Stomach smooth muscle (tissue), 2 donors: Measurements from ENCODE around the gene CSNK2A1.
A peak's percentile ranks its signal among the peaks of the same experiment; 100 is the strongest.
"Not testable (repeated sequence)": the region's sequence is repeated elsewhere in the genome, so short reads cannot be mapped to it uniquely, and the experiment has no call there.

ENCODE experiments used
- H3K27ac ChIP-seq: one replicate; pipeline ENCODE4 v1.7.0; 2013; ENCODE audit warnings: mild to moderate bottlenecking, low read length, inconsistent platforms
- H3K27me3 ChIP-seq, 2 donors: one replicate each; pipeline ENCODE4 v1.7.0; 2013; ENCODE audit warnings: low read length in 2 of 2; ENCODE audit not compliant: insufficient read depth in 2 of 2, control insufficient read depth in 1 of 2
- H3K36me3 ChIP-seq, 2 donors: one replicate each; pipeline ENCODE4 v1.7.0; 2013; ENCODE audit warnings: low read length in 2 of 2; ENCODE audit not compliant: control insufficient read depth in 2 of 2, insufficient read depth in 2 of 2
- H3K4me1 ChIP-seq: one replicate; pipeline ENCODE4 v1.7.0; 2013; ENCODE audit warnings: low read length; ENCODE audit not compliant: control insufficient read depth, insufficient read depth
- H3K4me3 ChIP-seq, 2 donors: one replicate each; pipeline ENCODE4 v1.7.0; 2013; ENCODE audit warnings: low read length in 2 of 2
- H3K9ac ChIP-seq, 2 donors: one replicate each; pipeline ENCODE4 v1.7.0; 2013; ENCODE audit warnings: low read length in 2 of 2, mild to moderate bottlenecking in 1 of 2
- H3K9me3 ChIP-seq, 2 donors: one replicate each; pipeline ENCODE4 v1.7.0; 2013; ENCODE audit warnings: low read length in 2 of 2; ENCODE audit not compliant: control insufficient read depth in 2 of 2
- donor health status: healthy.
- donor health status: Pancreatic carcinoma.

The CSNK2A1 gene

GRCh38 chr20:543369-544152 is at the start of gene CSNK2A1:
Gene CSNK2A1, minus strand, starts transcription at chr20:543790. Its CDS starts 35,239 bp downstream, at chr20:508551.
- Histone ChIP-seq H3K27ac (peak within 1 kb of the TSS; percentile 85), H3K4me1 (peaks cover 10% of the 10 kb centered on the region), H3K4me3 (peak within 1 kb of the TSS; percentile 80 to 96), H3K9me3 (peaks cover 2 to 3% of the 10 kb centered on the region in 2 donors), H3K9ac (peak within 1 kb of the TSS; percentile 84 to 92), H3K36me3 (no peaks in the 10 kb centered on the region), H3K27me3 (no peaks in the 10 kb centered on the region)

- no peak overlapping the region for H3K4me3 ChIP-seq
- H3K36me3 ChIP-seq = no peaks in the 10 kb centered on the region
- H3K4me1 ChIP-seq = no peaks in the 10 kb centered on the region
- H3K9ac ChIP-seq = no peak overlapping the region
- H3K27ac ChIP-seq = no peak overlapping the region
- no peaks in the 10 kb centered on the region for H3K9me3 ChIP-seq
- peaks cover 2 to 10% of the 10 kb centered on the region in 2 donors for H3K27me3 ChIP-seq
Measured at GRCh38 chr20:592506-592905, 48.9 kb upstream of the CSNK2A1 start.

- H3K27me3 ChIP-seq = peaks cover 2 to 7% of the 10 kb centered on the region in 2 donors
- H3K4me1 ChIP-seq = no peaks in the 10 kb centered on the region
- H3K9ac ChIP-seq = no peak overlapping the region
- H3K36me3 ChIP-seq = no peaks in the 10 kb centered on the region
- H3K27ac ChIP-seq = no peak overlapping the region
- H3K9me3 ChIP-seq = no peaks in the 10 kb centered on the region
- no peak overlapping the region for H3K4me3 ChIP-seq
Measured at GRCh38 chr20:591941-592340, 48.4 kb upstream of the CSNK2A1 start.

GRCh38 chr20:588932-589672 is 45.5 kb upstream of the CSNK2A1 start:
- Histone ChIP-seq H3K27me3 (peaks cover 2 to 9% of the 10 kb centered on the region in 2 donors), H3K4me3 (no peak overlapping the region), H3K4me1 (no peaks in the 10 kb centered on the region), H3K27ac (no peak overlapping the region), H3K36me3 (no peaks in the 10 kb centered on the region), H3K9ac (no peak overlapping the region), H3K9me3 (no peaks in the 10 kb centered on the region)

GRCh38 chr20:588476-588875 is 44.9 kb upstream of the CSNK2A1 start:
- H3K4me1 ChIP-seq = no peaks in the 10 kb centered on the region
- no peak overlapping the region for H3K4me3 ChIP-seq
- H3K27ac ChIP-seq = no peak overlapping the region
- no peaks in the 10 kb centered on the region for H3K36me3 ChIP-seq
- H3K27me3 ChIP-seq = peaks cover 2 to 9% of the 10 kb centered on the region in 2 donors
- no peaks in the 10 kb centered on the region for H3K9me3 ChIP-seq
- no peak overlapping the region for H3K9ac ChIP-seq

GRCh38 chr20:584971-585301 is 41.3 kb upstream of the CSNK2A1 start:
- no peaks in the 10 kb centered on the region for H3K9me3 ChIP-seq
- no peaks in the 10 kb centered on the region for H3K36me3 ChIP-seq
- H3K27me3 ChIP-seq = peaks cover 4 to 8% of the 10 kb centered on the region in 2 donors
- H3K9ac ChIP-seq = no peak overlapping the region
- no peak overlapping the region for H3K27ac ChIP-seq
- no peaks in the 10 kb centered on the region for H3K4me1 ChIP-seq
- no peak overlapping the region for H3K4me3 ChIP-seq

GRCh38 chr20:584161-584970 is 40.8 kb upstream of the CSNK2A1 start:
- H3K27ac ChIP-seq = no peak overlapping the region
- no peaks in the 10 kb centered on the region for H3K36me3 ChIP-seq
- H3K4me3 ChIP-seq = no peak overlapping the region
- H3K27me3 ChIP-seq = peaks cover 4 to 8% of the 10 kb centered on the region in 2 donors
- no peaks in the 10 kb centered on the region for H3K9me3 ChIP-seq
- no peak overlapping the region for H3K9ac ChIP-seq
- H3K4me1 ChIP-seq = no peaks in the 10 kb centered on the region

GRCh38 chr20:582204-582603 is 38.6 kb upstream of the CSNK2A1 start:
- H3K4me3 ChIP-seq = no peak overlapping the region
- H3K27me3 ChIP-seq = peaks cover 4 to 10% of the 10 kb centered on the region in 2 donors
- no peak overlapping the region for H3K27ac ChIP-seq
- H3K36me3 ChIP-seq = no peaks in the 10 kb centered on the region
- no peak overlapping the region for H3K9ac ChIP-seq
- H3K9me3 ChIP-seq = no peaks in the 10 kb centered on the region
- H3K4me1 ChIP-seq = no peaks in the 10 kb centered on the region

GRCh38 chr20:578940-579690 is 35.5 kb upstream of the CSNK2A1 start:
- peaks cover 10 to 11% of the 10 kb centered on the region in 2 donors for H3K27me3 ChIP-seq
- not testable (repeated sequence) for H3K9me3 ChIP-seq, H3K36me3 ChIP-seq, H3K9ac ChIP-seq, H3K4me1 ChIP-seq, H3K4me3 ChIP-seq, H3K27ac ChIP-seq

GRCh38 chr20:577167-577791 is 33.7 kb upstream of the CSNK2A1 start:
- no peak overlapping the region for H3K9ac ChIP-seq
- H3K27me3 ChIP-seq = peaks cover 14 to 19% of the 10 kb centered on the region in 2 donors
- H3K4me1 ChIP-seq = peaks cover 4% of the 10 kb centered on the region
- H3K4me3 ChIP-seq = no peak overlapping the region
- H3K9me3 ChIP-seq = no peaks in the 10 kb centered on the region
- H3K36me3 ChIP-seq = no peaks in the 10 kb centered on the region
- H3K27ac ChIP-seq = no peak overlapping the region
